Measurements from ENCODE around the gene KRT39. TPM values are rescaled to one million over a fixed set of nuclear protein-coding genes. Genes with fewer than 3 reads are reported as not detected.

KRT39 gene
- total and polyA plus RNA-seq, 2 of the 13 experiments (the other 11 are each of a cell fraction or from before 2014, with no cell fraction given), result 0.07 to 1.2 TPM

DNA sequence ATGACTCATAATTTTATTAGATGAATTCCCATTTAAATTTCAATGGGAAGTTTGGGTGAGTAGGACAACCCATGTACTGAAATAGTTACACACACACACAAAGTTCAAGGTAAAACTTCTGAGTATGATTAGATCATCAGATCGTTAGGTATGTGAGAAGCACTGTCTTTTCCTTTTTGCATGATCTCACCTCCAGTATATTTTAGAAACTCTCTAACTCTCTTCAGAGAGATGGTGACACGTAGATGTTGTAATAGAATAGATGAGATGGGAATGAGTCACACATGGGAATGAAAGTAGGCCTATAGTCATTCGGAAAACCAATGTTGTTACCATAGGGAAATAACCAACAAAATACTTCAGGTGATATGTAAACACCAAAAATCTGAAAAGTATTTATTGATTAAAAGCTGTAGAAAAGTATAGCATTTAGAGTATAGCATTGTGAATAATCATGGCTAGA, 51.5 kb downstream of the KRT39 start (continued):
- TF ChIP-seq, protein P1, sequence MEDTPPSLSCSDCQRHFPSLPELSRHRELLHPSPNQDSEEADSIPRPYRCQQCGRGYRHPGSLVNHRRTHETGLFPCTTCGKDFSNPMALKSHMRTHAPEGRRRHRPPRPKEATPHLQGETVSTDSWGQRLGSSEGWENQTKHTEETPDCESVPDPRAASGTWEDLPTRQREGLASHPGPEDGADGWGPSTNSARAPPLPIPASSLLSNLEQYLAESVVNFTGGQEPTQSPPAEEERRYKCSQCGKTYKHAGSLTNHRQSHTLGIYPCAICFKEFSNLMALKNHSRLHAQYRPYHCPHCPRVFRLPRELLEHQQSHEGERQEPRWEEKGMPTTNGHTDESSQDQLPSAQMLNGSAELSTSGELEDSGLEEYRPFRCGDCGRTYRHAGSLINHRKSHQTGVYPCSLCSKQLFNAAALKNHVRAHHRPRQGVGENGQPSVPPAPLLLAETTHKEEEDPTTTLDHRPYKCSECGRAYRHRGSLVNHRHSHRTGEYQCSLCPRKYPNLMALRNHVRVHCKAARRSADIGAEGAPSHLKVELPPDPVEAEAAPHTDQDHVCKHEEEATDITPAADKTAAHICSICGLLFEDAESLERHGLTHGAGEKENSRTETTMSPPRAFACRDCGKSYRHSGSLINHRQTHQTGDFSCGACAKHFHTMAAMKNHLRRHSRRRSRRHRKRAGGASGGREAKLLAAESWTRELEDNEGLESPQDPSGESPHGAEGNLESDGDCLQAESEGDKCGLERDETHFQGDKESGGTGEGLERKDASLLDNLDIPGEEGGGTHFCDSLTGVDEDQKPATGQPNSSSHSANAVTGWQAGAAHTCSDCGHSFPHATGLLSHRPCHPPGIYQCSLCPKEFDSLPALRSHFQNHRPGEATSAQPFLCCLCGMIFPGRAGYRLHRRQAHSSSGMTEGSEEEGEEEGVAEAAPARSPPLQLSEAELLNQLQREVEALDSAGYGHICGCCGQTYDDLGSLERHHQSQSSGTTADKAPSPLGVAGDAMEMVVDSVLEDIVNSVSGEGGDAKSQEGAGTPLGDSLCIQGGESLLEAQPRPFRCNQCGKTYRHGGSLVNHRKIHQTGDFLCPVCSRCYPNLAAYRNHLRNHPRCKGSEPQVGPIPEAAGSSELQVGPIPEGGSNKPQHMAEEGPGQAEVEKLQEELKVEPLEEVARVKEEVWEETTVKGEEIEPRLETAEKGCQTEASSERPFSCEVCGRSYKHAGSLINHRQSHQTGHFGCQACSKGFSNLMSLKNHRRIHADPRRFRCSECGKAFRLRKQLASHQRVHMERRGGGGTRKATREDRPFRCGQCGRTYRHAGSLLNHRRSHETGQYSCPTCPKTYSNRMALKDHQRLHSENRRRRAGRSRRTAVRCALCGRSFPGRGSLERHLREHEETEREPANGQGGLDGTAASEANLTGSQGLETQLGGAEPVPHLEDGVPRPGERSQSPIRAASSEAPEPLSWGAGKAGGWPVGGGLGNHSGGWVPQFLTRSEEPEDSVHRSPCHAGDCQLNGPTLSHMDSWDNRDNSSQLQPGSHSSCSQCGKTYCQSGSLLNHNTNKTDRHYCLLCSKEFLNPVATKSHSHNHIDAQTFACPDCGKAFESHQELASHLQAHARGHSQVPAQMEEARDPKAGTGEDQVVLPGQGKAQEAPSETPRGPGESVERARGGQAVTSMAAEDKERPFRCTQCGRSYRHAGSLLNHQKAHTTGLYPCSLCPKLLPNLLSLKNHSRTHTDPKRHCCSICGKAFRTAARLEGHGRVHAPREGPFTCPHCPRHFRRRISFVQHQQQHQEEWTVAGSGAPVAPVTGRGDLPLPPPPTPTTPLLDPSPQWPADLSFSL (CRISPR knock-in tag; IDR thresholded peaks at IDR 0.05), result no peak
- TF ChIP-seq CREB1 (IDR thresholded peaks at IDR 0.05) (peak; percentile 83), CREB1 (CRISPR knock-in tag; IDR thresholded peaks at IDR 0.05) (peak; percentile 81), JUN (CRISPR knock-in tag; IDR thresholded peaks at IDR 0.05) (peak; percentile 68), SMYD3 (CRISPR knock-in tag; IDR thresholded peaks at IDR 0.05) (no peak), MXI1 (IDR thresholded peaks at IDR 0.05; ENCODE audit: borderline replicate concordance, low read depth, low read length) (no peak), TAF1 (CRISPR knock-in tag; IDR thresholded peaks at IDR 0.05) (no peak), TEAD3 (CRISPR knock-in tag; optimal IDR thresholded peaks at IDR 0.05; ENCODE audit: borderline replicate concordance) (peak; percentile 72), SMAD3 (CRISPR knock-in tag; IDR thresholded peaks at IDR 0.05) (0 out of 2 replicates have a peak, but pooled peaks have one; percentile 36), ATF1 (CRISPR knock-in tag; IDR thresholded peaks at IDR 0.05) (peak; percentile 63; the same call in 1 of the 2 replicates), POLR2A (IDR thresholded peaks at IDR 0.05; ENCODE audit: insufficient read depth in 1 of 2, low read depth in 2 of 2, low read length in 2 of 2) (no peak), MEF2D (CRISPR knock-in tag; IDR thresholded peaks at IDR 0.05) (no peak)
- TF ChIP-seq, protein P2, sequence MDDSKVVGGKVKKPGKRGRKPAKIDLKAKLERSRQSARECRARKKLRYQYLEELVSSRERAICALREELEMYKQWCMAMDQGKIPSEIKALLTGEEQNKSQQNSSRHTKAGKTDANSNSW (CRISPR knock-in tag; IDR thresholded peaks at IDR 0.05; ENCODE audit: borderline replicate concordance), result no peak
- TF ChIP-seq, protein P3, sequence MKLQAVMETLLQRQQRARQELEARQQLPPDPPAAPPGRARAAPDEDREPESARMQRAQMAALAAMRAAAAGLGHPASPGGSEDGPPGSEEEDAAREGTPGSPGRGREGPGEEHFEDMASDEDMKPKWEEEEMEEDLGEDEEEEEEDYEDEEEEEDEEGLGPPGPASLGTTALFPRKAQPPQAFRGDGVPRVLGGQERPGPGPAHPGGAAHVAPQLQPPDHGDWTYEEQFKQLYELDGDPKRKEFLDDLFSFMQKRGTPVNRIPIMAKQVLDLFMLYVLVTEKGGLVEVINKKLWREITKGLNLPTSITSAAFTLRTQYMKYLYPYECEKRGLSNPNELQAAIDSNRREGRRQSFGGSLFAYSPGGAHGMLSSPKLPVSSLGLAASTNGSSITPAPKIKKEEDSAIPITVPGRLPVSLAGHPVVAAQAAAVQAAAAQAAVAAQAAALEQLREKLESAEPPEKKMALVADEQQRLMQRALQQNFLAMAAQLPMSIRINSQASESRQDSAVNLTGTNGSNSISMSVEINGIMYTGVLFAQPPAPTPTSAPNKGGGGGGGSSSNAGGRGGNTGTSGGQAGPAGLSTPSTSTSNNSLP (IDR thresholded peaks at IDR 0.05; ENCODE audit: low read depth, low read length), result peak; percentile 94
- TF ChIP-seq, protein P4, sequence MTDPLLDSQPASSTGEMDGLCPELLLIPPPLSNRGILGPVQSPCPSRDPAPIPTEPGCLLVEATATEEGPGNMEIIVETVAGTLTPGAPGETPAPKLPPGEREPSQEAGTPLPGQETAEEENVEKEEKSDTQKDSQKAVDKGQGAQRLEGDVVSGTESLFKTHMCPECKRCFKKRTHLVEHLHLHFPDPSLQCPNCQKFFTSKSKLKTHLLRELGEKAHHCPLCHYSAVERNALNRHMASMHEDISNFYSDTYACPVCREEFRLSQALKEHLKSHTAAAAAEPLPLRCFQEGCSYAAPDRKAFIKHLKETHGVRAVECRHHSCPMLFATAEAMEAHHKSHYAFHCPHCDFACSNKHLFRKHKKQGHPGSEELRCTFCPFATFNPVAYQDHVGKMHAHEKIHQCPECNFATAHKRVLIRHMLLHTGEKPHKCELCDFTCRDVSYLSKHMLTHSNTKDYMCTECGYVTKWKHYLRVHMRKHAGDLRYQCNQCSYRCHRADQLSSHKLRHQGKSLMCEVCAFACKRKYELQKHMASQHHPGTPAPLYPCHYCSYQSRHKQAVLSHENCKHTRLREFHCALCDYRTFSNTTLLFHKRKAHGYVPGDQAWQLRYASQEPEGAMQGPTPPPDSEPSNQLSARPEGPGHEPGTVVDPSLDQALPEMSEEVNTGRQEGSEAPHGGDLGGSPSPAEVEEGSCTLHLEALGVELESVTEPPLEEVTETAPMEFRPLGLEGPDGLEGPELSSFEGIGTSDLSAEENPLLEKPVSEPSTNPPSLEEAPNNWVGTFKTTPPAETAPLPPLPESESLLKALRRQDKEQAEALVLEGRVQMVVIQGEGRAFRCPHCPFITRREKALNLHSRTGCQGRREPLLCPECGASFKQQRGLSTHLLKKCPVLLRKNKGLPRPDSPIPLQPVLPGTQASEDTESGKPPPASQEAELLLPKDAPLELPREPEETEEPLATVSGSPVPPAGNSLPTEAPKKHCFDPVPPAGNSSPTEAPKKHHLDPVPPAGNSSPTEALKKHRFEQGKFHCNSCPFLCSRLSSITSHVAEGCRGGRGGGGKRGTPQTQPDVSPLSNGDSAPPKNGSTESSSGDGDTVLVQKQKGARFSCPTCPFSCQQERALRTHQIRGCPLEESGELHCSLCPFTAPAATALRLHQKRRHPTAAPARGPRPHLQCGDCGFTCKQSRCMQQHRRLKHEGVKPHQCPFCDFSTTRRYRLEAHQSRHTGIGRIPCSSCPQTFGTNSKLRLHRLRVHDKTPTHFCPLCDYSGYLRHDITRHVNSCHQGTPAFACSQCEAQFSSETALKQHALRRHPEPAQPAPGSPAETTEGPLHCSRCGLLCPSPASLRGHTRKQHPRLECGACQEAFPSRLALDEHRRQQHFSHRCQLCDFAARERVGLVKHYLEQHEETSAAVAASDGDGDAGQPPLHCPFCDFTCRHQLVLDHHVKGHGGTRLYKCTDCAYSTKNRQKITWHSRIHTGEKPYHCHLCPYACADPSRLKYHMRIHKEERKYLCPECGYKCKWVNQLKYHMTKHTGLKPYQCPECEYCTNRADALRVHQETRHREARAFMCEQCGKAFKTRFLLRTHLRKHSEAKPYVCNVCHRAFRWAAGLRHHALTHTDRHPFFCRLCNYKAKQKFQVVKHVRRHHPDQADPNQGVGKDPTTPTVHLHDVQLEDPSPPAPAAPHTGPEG (CRISPR knock-in tag; IDR thresholded peaks at IDR 0.05), result no peak
- TF ChIP-seq, protein P5, sequence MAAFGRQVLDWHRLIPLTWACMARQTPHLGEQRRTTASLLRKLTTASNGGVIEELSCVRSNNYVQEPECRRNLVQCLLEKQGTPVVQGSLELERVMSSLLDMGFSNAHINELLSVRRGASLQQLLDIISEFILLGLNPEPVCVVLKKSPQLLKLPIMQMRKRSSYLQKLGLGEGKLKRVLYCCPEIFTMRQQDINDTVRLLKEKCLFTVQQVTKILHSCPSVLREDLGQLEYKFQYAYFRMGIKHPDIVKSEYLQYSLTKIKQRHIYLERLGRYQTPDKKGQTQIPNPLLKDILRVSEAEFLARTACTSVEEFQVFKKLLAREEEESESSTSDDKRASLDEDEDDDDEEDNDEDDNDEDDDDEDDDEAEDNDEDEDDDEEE (CRISPR knock-in tag; IDR thresholded peaks at IDR 0.05), result no peak

Measured in HepG2 (cell line).